Effector memory CD4-positive, alpha-beta T cell (primary cell): Measurements from ENCODE around the gene CDH13.
A peak's percentile ranks its signal among the peaks of the same experiment; 100 is the strongest.
"Not testable (repeated sequence)": the region's sequence is repeated elsewhere in the genome, so short reads cannot be mapped to it uniquely, and the experiment has no call there.

ENCODE experiments used
- DNase-seq, 3 donors: peaks; one replicate each; pipeline ENCODE4 v3.0.0-alpha.2; 2020
- H3K27ac ChIP-seq: 2 replicates; pipeline ENCODE4 v1.7.0; 2013; ENCODE audit warnings: mild to moderate bottlenecking, low read length, moderate library complexity; ENCODE audit not compliant: insufficient read depth, poor library complexity, severe bottlenecking
- H3K27me3 ChIP-seq: replicated peaks from 2 replicates; pipeline ENCODE4 v1.7.0; 2013; ENCODE audit warnings: mild to moderate bottlenecking, low read length; ENCODE audit not compliant: insufficient read depth, control insufficient read depth, poor library complexity, severe bottlenecking
- H3K36me3 ChIP-seq: 2 replicates; pipeline ENCODE4 v1.7.0; 2013; ENCODE audit warnings: mild to moderate bottlenecking, low read length, moderate library complexity; ENCODE audit not compliant: control insufficient read depth, insufficient read depth
- H3K4me1 ChIP-seq: 2 replicates; pipeline ENCODE4 v1.7.0; 2013; ENCODE audit warnings: low read length, mild to moderate bottlenecking; ENCODE audit not compliant: control insufficient read depth, insufficient read depth, poor library complexity, severe bottlenecking
- H3K4me3 ChIP-seq: 2 replicates; pipeline ENCODE4 v1.7.0; 2013; ENCODE audit warnings: low read length, low read depth, mild to moderate bottlenecking; ENCODE audit not compliant: insufficient read depth, poor library complexity, severe bottlenecking
- H3K9me3 ChIP-seq: 2 replicates; pipeline ENCODE4 v1.7.0; 2013; ENCODE audit warnings: mild to moderate bottlenecking, low read length, moderate library complexity; ENCODE audit not compliant: control insufficient read depth

The CDH13 gene

GRCh38 chr16:82900559-82900958, 273.8 kb downstream of the CDH13 start:
- no peaks in the 10 kb centered on the region for H3K36me3 ChIP-seq
- no peak for DNase-seq
- H3K4me1 ChIP-seq, result no peaks in the 10 kb centered on the region
- no peaks in the 10 kb centered on the region for H3K9me3 ChIP-seq
- H3K27me3 ChIP-seq, result no peaks in the 10 kb centered on the region
- H3K27ac ChIP-seq, result no peak overlapping the region
- no peak overlapping the region for H3K4me3 ChIP-seq

- H3K36me3 ChIP-seq, result no peaks in the 10 kb centered on the region
- no peaks in the 10 kb centered on the region for H3K9me3 ChIP-seq
- H3K27me3 ChIP-seq, result no peaks in the 10 kb centered on the region
- H3K4me1 ChIP-seq, result no peaks in the 10 kb centered on the region
- no peak overlapping the region for H3K27ac ChIP-seq
- H3K4me3 ChIP-seq, result no peak overlapping the region
- no peak for DNase-seq
These were observed 285.2 kb downstream of the CDH13 start for GRCh38 chr16:82911925-82912324.

GRCh38 chr16:82915139-82915824, 288.5 kb downstream of the CDH13 start:
- no peak overlapping the region for H3K27ac ChIP-seq
- no peaks in the 10 kb centered on the region for H3K36me3 ChIP-seq
- no peaks in the 10 kb centered on the region for H3K27me3 ChIP-seq
- no peaks in the 10 kb centered on the region for H3K9me3 ChIP-seq
- no peak for DNase-seq
- H3K4me3 ChIP-seq, result no peak overlapping the region
- H3K4me1 ChIP-seq, result no peaks in the 10 kb centered on the region

DNA sequence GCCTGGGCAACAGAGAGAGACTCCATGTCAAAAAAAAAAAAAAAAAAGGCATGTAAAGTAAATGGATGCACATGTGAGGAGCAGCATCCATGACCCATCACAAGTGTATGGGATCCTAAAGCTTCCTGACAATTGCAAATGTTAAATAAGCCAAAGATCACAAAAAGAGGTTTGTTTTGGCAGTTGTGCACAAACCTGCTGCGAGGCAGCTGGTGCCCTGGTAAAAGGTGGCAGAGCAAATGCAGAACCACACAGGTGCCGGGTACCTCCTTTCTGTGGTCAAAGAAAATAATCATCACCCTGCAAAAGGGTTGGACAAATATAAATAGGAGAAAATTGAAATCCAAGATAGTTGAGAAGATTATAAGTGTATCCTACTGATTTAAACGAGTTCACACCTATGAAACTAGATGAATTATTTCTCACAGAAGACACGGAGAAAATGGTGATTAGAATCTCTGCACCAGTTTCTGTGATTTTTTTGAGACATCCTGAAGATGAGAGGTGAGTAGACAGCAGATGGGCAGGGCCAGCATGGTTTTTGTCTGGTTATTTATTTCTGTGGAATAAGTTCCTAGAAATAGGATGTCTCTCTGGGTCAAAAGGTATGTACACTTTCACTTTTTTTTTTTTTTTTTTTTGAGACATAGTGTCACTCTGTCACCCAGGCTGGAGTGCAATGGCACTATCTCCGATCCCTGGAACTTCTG, 291.3 kb downstream of the CDH13 start:
- Histone ChIP-seq H3K9me3 (no peaks in the 10 kb centered on the region), H3K27me3 (no peaks in the 10 kb centered on the region), H3K36me3 (no peaks in the 10 kb centered on the region), H3K4me1 (no peaks in the 10 kb centered on the region), H3K4me3 (no peak overlapping the region), H3K27ac (no peak overlapping the region)
- no peak for DNase-seq

DNA sequence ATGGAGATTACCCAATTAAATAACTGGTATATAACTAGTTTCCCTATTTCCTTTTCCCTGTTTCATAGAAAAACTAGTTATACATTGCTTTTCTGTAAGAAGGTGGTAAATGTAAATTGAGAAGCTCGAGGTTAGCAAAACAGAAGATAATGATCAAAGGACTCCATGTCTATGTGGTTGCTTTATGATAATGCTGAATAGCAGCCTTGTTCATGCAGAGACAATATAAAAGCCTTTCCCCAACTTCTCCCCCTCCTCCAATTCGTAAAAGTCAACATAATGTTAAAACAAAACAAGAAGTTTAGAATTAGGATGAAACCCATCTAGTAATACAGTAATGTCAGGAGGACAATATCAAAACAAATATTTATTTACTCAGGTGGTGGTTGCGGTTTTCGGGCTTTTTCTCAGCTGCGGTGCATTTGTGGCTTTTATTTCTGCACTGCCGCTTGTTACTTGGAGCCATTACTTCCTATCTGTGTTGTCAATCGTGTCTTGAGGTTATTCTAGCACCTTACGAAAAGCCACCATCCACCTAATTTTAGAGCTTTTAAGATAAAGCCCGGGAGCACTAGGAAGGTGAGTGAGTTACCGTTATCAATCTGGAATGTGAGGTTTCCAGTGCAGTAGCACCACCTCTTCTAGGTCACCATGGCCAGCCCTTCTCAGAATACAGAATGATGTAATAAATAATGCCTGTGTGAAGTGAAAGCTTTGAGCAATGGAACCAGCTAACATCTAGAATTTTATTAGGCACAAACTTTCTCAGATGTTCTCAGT, 297.5 kb downstream of the CDH13 start:
- Histone ChIP-seq H3K27me3 (no peaks in the 10 kb centered on the region), H3K4me1 (peaks cover 7% of the 10 kb centered on the region), H3K27ac (no peak overlapping the region), H3K36me3 (no peaks in the 10 kb centered on the region), H3K9me3 (no peaks in the 10 kb centered on the region), H3K4me3 (peak overlapping the region; percentile 4)
- DNase-seq, result peak in 1 of 3 donors; percentile 5

DNA sequence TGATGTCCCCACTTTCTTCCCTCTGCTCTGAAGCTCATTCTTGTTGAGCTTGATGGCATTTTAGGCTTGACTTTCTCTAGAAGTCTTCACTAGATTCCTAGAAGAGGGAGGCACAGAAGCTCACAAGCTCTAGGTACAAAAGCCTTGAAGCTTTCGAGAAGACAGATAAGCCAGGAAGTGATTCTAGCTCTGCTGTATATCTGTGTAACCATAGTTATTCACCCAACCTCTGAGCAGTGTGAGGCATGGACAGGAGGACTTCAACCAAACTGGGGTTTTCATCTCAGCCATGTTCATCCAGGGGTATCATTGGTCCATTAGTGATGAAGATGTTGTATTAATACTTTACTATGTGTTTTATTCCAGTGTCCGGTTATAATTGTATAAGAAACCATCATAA, 299.7 kb downstream of the CDH13 start:
- Histone ChIP-seq H3K27ac (no peak overlapping the region), H3K4me1 (peaks cover 7% of the 10 kb centered on the region), H3K36me3 (no peaks in the 10 kb centered on the region), H3K27me3 (no peaks in the 10 kb centered on the region), H3K9me3 (no peaks in the 10 kb centered on the region), H3K4me3 (no peak overlapping the region)
- DNase-seq, result no peak

DNA sequence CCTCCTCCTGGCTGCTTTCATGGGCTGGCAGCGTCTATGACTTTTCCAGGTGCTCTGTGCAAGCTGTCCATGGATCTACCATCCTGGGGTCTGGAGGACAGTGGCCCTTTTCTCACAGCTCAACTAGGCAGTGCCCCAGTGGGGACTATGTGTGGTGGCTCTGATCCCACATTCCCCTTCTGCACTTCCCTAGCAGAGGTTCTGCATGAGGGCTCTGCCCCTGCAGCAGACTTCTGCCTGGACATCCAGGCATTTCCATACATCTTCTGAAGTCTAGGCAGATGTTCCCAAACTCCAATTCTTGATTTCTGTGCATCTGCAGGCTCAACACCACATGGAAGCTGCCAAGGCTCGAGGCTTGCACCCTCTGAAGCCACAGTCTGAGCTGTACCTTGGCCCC, 307.2 kb downstream of the CDH13 start:
- not testable (repeated sequence) for H3K27ac ChIP-seq, H3K9me3 ChIP-seq, H3K4me3 ChIP-seq, H3K27me3 ChIP-seq, DNase-seq, H3K4me1 ChIP-seq, H3K36me3 ChIP-seq

- Histone ChIP-seq H3K4me3 (no peak overlapping the region), H3K9me3 (no peaks in the 10 kb centered on the region), H3K27me3 (no peaks in the 10 kb centered on the region), H3K27ac (no peak overlapping the region), H3K36me3 (no peaks in the 10 kb centered on the region), H3K4me1 (no peaks in the 10 kb centered on the region)
- DNase-seq, result no peak
These were observed 309.0 kb downstream of the CDH13 start for GRCh38 chr16:82935766-82936165.

DNA sequence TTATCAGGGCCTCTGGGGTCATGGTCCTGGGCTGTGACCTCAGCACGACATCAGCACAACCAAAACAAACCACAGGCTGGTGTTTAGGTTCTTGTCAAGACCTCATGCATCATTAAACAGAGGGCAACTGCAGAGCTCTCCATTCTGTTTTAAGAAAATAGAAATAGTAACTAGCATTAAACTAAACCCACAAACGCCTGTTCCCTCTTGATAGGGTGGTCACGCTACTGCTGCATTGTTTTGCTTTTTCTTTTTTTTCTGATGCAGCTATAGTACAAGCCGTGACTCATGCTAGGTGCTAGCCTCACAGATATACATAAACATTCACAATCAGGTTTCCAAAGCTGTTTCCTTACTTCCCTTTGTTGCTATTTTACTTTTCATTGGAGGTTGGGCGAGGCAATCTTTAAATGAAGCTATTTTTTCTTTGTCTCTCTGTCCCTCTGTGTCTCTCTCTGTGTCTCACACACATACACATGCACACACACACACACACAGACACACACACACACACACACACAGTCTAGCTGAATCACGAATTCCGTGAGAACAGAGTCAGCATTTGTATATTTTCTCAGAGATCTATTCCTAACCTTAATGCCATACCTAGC, 310.3 kb downstream of the CDH13 start:
- H3K36me3 ChIP-seq, result no peaks in the 10 kb centered on the region
- H3K9me3 ChIP-seq, result no peaks in the 10 kb centered on the region
- no peak overlapping the region for H3K4me3 ChIP-seq
- H3K4me1 ChIP-seq, result no peaks in the 10 kb centered on the region
- no peak overlapping the region for H3K27ac ChIP-seq
- no peaks in the 10 kb centered on the region for H3K27me3 ChIP-seq
- DNase-seq, result no peak
